ENCODE results near the gene DYNLRB1.

DYNLRB1 gene

DNA sequence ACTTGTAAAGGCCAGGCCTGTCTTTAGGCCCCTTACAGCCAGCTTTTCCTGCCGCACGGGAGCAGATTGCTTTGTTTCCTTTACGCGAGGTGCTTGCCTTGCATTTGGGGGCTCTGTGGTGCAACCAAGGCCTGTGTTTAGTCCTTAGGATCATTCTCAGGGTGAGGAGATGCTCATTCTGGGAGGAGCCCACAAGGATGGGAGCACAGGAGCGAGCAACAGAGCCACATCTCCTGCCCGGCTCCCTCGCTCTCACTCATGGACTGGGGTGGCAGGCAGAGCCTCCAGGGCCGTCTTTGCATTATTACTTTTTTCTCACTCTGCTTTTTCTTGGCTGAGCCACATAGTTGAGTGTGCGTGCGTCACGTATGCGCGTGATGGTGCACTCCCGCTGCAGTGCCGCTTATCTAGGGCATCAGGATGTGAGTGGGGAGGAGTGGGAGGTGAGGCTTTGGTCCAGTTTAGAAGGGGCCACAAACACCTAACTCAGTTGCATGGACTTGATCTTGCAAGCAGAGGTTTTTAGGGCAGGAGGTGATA lies 19.1 kb downstream of the DYNLRB1 start:
- DNase-seq: no peak

DNA sequence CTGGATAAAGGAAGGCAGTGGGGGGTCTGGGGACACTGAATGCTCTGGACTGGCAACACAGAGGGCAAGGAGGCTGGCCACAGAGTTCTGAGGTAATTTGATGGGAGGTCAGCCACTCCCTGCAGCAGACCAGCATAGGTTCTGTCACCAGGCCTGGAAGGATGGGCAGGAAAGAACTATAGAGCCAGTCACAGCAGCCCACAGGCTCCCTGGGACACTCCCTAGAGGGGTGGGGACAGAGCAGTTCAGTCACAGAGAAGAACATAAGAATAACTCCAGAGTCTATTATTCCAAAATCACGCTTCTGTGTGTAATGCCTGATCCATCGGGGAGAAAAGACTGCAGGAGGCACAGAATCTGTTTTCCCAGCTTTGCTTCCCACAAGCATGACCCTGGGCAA lies 19.6 kb downstream of the DYNLRB1 start:
- DNase-seq: no peak

DNA sequence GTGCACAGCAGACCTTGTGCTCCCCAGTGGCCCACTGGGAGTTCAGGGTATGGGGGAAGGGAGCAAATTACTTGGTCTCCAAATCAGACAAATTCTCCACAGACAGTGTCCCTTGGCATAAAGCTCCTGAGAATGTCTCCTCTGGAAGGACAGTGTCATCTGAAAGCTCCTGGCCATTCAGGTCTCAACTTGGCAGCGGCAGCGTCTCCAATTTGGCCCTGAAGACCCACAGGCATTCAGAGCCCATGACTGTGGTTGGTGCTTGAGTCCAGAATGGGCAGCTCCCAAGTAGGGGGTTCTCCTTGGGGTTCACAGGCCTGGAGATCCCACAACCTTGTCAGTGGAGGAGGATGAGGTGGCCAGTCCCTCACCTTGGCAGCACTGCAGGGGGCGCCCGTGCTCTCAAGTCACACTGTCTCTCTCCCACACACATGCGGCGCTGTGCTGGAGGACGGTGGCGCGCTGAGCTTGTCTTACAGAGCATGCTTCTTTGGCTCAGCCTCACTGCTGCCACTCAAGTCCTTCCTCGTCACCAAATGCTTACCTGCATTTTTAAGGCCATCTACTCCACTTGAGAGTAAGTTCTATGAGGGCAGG lies 20.7 kb downstream of the DYNLRB1 start:
- peak; percentile 32 for DNase-seq

DNA sequence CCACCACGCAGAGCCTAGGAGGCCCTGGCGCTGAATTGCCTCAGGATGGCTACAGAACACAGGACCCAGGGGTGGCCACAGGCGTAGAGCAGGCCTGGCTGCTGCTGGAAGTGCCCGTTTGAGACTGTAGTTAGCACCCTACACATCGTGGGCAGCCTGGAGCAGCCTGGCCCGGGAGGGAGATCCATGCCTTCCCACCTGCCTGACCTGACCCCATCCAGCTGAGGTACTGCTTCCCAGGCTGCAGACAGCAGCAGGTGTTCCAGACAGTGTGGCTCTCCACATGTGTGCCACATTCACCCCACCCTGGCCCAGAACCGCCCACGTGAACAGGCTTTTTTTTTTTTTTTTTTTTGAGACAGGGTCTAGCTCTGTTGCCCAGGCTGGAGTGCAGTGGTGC lies 21.4 kb downstream of the DYNLRB1 start:
- no peak for DNase-seq

DNA sequence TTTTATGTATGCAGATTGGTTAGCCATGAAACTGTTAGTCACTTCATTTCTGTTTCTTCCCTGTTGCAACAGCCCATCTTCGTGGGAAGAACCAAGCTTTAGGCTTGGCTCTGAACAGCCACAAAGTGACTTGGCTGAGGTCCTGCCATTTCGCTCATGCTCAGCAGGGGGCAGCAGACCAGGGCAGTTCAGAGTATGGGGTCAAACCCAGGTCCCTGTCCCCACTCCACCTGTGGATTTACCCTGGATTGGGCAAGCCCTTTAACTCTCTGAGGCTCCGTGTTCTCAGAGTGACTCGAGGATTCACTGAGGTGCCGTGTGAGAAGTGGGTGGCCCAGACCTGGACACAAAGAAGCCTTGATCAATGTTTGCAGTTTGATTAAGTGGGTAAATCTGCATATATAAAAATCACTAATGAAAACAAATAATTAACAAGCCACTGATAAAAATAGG lies 22.5 kb downstream of the DYNLRB1 start:
- peak; percentile 48 for DNase-seq

DNA sequence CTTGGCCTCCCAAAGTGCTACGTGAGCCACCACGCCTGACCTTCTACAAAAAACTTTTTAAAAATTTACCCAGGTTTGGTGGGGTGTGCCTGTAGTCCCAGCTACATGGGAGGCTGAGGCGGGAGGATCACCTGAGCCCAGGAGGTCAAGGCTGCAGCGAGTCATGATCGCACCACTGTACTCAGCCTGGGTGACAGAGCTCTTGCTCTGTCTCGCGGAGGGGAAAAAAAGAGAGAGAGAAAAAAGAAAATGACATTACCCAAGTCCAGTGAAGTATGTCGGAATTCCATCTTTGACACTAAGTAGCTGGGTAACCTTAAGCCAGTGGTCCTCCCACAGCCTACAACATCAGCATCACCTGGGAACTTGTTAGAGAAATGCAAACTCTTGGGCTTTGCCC lies 23.5 kb downstream of the DYNLRB1 start:
- no peak for DNase-seq

DNA sequence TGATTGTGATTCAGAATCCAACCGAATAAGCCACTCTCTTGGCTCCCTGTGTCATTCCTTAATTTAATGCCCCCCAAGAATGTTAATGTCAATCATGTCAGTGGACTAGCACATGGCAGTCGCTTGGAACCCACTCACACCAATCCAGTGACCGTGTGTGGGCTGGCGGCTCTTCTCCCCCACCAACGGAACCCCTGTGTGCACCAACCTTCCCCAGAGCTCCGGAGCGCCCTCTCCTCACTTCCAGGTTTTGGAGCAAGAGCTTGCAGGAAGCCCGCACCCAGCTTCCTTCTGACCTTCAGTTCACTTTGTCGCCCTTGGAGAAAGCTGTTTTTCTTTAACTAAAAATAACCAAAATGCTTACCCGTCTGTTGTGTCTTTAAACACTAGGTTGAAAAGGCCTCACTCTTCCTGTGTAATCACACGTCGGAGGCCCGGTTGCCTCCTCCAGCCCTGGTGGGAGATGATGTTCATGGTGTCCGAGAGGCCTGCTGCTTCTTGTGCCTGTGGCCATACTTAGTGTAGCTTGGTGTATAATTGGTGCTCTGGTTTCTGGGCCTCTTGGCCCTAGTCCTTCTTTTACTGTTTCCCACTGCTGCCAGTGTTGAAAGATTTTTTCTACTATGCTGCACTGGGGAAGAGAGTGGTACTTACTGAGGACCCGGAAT lies 24.5 kb downstream of the DYNLRB1 start:
- no peak for DNase-seq

DNA sequence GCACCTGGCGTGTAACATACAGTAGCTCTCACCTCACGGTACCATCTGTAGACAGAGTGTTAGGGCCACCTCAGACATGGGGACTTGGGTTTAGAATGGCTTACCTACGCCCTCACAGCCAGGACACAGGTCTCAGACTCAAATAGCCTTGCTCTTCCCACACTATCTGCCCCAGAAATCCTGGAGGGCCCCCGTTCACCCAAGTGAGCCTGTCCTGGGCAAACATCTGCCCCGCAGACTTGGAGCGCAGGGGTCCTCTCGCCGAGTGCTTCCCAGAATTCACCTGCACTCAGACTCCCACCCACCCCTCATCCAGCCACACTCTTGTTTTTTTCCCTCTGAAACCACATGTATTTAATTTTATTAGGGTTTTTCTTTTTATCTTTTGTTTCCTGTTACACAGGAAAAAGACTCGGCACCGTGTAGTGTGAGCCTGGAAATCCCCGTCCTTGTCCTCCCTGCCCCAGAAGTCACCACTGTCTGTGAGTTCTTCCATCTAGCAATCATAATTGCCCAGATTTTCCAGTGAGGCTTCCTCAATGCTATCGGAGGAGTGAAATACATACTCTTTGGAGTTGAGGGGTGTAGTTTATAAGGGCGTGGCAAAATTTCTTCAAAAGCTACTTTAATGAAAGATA lies 25.2 kb downstream of the DYNLRB1 start:
- no peak for DNase-seq

DNA sequence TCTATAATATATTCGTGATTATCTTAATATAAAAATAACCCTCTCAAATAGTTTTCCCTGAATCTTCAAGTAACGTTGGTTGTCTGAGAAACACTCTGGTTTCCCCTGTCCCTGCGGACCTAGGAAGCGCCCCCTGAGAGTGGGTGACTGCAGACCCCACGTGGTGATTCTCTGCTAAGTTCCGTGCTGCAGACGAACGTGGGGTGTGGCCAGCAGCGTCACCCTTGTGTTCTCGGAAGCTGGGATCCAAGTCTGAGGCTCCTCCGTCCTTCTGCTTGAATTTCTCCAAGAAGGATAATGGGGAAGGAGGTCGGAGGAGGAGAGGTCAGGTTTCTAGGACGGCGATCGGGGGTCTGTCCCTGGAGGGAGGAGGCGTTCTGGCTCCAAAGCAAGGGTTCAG lies 25.7 kb downstream of the DYNLRB1 start:
- DNase-seq: no peak

DNA sequence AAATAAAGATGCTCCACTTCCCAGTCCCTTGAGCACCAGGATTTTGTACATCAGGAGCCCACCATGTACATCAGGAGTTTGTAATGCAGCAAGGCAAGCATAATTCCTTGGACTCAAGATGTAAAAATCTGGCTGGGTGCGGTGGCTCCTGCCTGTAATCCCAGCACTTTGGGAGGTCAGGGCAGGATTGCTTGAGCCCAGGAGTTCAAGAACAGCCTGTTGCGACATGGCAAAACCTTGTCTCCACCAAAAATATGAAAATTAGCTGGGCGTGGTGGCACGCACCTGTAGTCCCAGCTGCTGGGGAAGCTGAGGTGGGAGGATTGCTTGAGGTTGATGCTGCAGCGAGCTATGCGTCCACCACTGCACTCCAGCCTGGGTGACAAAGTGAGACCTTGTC lies 26.2 kb downstream of the DYNLRB1 start:
- DNase-seq: no peak

DNA sequence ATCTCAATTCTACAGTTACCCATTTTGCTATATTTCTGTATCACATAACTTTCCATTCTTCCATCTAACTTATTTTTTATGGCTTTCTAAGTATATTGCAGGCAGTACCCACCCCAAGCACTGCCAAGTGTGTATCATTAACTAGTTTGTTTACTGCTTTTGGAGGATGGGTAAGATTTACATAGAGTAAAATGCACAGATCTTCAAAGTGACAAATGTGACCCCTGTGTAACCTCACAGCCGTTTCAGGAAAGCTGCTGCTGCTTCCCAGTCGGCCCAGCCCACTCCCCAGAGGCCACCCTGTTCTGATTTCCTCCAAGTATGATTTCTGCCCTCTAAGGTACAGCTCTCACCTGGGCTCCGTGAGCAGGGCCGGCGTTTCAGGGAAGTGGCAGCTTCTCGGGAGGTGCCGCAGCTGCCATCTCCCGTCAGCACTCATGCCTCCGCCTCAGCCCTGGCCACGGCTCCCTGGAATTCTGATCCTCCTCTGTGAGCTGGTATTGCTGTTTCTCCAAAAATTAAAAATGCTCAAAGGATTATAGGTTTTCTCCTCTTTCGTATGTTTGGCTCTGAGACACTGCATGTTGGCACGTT lies 27.3 kb downstream of the DYNLRB1 start:
- no peak for DNase-seq

DNA sequence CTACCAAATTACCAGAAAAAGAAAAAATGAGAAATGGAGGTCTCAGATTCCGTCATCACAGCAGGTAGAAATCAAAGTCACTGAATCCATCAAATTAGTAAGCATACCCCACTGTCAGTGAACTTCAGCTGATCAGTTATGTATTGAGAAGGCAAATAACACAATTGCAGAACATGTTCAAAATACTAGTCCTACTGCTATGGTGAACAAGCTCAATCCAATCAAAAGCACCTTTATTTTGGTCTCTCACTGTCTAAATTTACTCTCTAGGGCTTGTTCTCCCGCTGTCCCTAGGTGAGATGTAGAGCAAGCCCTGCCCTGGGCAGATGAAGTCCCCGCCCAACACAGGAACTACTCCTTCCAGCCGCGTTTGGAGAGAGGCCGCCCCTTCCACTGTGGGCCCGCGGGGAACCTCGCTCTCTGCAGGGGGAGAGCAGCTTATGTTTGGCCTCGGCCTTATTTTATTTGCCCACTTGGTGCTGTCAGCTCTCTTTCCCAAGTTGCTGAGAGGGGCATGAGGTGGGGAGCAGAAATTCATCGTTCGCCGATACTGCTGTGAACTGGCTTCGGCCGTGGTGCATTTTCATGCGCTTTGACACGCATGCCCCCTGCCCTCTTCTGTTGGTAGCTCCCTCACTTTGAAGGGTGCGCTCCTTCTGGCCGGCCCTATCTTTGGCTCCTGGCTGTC lies 28.0 kb downstream of the DYNLRB1 start:
- DNase-seq: no peak

DNA sequence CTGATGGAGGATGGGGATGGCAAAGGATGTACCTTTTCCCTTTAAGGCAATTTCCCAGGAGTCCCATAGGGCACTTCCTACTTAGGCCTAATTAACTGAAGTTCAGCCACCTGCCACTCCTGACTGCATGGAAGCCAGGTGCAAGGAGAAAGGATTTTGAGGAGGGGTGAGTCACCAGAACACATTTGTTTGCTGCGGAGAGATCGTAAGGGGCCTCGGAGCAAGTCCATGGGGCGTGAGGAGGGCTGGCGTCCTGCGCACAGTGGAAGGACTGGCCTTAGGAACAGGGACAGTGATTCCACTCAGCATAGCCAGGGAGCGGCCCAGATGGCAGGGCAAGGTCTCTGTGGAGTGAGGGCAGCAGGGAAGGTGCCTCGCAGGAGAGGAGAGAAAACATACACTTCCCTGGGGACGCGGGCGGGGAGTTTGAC lies 30.5 kb downstream of the DYNLRB1 start:
- DNase-seq: no peak

DNA sequence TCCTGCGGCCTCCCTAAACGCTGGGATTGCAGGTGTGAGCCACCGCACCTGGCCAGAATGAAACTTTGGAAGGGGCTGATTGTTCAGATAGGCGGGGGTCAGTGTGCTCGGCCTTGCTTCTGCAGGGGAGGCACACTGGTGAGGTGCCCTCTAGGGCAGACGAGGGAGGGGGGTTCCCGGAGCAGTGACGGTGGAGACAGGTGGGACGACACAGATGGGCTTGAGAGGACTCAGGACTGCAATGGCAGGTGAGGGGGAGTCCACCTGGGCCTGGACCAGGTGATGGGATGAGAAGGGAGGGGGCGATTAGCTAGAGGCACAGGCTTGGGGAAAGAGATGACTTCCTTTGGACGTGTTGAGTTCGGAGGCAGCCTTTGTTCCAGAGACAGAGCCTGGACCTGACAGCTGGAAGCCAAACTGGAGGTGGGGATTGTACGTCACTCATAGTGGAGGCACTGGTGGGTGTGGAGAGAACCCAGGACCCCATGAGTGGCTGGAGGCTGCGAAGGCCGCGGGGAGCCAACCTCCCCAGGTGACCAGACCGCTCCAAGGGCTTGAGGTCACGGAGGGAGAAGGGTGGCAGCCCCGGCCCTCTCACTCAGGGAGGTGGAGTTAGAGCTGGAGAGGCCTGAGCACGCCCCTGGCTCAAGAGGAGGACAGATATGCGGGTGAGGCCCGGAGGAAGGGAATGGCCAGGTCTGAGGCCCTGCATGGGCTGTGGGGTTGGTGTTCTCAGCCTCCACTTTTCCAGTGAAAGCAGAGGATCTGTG lies 31.8 kb downstream of the DYNLRB1 start:
- DNase-seq: no peak

DNA sequence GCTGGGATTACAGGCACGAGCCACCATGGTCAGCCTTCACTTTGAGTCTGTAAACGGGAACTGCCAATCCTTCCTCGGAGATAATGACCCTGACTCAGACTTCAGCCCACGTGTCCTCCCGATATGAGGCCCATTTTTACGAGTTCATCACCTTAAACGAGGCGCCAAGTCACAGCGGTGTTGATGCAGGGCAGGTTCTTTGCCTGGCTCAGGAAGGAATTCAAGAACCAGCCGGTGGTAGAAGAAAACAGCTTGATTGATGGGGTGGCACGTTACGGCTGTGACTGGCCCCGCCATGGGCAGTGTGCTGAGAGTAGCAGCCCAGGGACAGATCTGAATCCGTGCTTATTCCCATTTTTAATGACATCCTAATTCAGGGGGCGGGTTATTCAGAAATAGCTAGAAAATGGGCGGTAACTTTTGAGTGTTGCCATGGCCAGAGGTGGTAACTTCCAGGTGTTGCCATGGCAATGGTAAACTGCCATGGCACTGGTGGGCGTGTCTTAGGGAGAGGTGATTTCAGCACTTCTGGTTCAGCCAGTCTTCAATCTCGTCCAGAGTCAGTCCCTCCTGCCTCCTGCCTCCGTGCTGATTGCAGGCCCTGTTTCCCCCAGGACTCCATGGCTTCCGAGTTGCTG lies 33.2 kb downstream of the DYNLRB1 start:
- no peak for DNase-seq

DNA sequence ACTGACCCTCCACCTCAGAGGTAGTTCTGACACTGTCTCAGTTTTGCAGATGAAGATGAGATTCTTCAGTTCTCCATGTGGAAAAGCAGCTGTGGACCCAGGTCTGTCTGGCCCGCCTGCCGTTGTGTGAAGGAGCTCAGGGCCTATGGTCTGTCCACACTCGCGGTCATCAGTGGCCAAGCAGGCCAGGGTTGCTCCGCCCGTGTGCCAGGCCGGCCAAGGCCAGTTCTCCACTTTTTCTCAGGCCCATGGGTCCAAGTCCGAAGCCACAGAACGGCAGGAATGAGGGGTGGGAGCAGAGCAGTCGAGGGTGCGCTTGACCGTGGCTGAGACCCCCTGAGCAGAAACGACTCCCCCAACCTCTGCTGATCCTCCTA lies 33.7 kb downstream of the DYNLRB1 start:
- DNase-seq: no peak

DNA sequence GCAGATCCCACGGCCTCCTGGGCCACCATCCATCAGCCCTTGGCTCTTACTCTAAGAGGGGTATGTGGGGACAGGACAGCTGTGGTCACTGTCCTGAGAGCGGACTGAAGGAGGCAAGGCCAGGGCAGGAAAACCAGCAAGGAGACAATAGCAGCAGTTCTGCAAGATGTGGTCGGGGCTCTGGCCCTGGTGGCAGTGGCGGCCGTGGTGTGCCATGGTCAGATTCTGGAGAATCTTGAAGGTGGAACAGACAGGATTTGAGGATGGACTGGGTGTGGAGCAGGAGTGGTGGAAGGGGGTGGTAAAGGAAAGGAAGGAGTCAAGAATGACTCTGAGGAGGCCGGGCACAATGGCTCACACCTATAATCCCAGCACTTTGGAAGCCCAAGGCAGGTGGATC lies 36.3 kb downstream of the DYNLRB1 start:
- DNase-seq: no peak

DNA sequence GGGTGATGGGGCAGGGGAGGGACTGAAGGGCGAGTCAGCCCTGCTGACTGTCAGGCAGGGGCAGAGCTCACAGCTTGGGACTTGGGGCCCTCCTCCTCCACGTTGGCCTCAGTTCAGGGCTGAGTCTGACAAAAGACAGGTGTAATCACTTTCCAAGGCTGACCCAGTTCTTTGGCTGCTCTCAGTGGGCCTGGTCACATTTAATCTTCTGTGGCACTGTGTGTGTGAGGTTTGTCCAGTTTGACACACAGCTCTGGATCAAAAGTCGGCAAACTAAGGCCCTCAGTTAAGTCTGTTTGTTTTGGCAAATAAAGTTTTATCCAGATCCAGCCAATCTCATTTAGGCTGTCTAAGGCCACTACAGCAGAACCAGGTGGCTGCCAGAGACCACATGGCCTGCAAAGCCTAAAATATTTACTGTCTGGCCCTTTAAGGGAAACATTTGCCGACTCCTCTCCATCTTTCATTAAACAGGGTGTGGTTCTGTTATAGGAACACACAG lies 37.2 kb downstream of the DYNLRB1 start:
- no peak for DNase-seq

DNA sequence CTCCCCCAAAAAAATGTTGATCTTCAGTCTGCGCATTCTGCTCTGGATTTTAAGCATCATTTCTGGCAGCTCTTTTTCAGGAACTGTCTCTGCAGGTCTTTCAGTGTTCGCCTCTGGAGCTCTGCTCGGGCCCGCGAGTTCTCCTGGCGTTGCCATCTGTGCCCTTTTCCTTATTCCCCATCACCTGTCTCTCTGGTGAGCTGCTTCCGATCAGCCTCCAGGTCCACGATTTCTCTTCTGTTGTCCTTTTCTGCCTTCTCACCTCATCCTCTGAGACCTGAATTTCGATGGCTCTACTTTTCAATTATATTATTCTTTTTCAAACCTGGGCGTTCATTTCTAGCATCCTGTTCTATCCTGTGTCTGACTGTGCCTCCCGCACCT lies 41.7 kb downstream of the DYNLRB1 start:
- no peak for DNase-seq

DNA sequence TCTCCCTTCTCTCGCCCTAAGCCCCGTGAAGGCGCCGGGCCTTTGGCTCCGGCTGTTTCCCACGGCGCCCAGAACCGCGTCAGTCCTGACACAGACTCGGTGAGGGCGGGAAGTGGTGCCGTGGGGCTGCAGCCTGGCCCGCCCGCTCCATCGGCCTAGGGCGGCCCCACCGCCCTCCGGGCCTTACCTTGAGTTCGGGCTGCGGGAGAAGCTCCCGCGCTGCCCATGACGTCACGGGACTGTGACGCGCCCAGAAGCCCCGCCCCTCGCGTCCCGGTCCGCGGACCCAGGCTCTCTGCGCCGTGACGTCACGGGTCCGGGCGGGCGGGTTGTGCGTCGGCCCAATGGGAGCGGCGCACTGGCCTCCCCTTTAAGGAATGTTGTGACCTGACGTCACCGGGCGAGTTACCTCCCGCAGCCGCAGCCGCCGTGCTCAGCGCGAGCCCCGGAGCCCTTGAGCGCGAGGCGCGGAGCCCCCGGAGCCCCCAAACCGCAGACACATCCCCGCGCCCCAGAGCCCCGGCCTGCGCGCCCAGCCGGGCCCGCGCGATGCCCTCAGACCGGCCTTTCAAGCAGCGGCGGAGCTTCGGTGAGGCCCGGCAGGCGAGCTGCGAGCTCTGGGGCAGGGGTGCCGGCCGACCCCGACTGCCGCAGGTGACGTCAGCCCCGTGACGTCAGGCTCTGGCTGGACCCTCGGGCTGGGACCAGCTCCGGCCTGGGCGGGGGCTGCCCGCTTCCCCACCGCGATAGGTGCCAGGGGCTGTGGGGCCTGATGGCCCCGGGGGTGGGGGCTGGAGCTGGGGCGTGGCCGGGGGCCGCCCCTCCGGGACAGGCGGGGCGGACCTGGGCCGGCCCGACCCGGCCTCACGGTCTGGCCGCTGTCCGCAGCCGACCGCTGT lies 42.3 kb downstream of the DYNLRB1 start, which contains the start of gene MAP1LC3A:
MAP1LC3A (plus strand) TSS at position 399 of the 899 bp plus-strand sequence; CDS start at position 550, 151 bp downstream.
- peak; percentile 97 for DNase-seq

Data from fibroblast of skin of right quadriceps (primary cell).